Measurements from ENCODE around the gene RAX2. TPM values are rescaled to one million over a fixed set of nuclear protein-coding genes. Genes with fewer than 3 reads are reported as not detected.

The RAX2 gene
- total and polyA plus RNA-seq, 7 donors, result not detected

DNA sequence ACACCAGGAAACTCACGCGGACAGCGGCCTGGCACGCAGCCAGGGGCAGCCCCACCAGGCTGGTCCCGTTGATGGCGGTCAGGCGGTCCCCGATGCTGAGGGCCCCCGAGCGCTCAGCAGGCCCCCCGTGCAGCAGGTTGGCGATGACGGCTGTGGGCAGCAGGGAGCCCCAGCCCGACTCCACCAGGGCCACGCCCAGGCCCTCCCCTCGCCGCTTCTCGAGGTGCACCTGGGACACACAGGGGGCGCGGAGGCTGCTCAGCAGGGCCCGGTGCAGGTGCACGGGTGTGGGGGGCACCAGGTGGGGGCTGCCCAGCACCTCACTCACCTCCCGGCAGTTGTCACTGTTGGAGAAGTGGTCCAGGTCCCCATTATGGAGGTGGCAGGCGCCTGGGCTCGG, 19.5 kb downstream of the RAX2 start:
- 83 to 86% (median 85%) methylated on average over 21 to 25 of the region's 25 CpGs for WGBS, 3 donors
- DNase-seq, result no peak
- Histone ChIP-seq H3K36me3 (ENCODE audit: insufficient read depth in 1 of 2, low read depth in 1 of 2) (peaks cover 5 to 70% of the 10 kb centered on the region in 2 donors), H3K9me3 (no peaks in the 10 kb centered on the region), H3K4me1 (no peaks in the 10 kb centered on the region), H3K4me3 (no peak overlapping the region), H3K27me3 (ENCODE audit: insufficient read depth in 3 of 3, low read length in 2 of 3) (peaks cover 0 to 2% (median 0%) of the 10 kb centered on the region in 3 donors), H3K27ac (no peak overlapping the region)
- intact Hi-C loops (cut with DNase I), result no loop called here
- TF ChIP-seq, protein P1, sequence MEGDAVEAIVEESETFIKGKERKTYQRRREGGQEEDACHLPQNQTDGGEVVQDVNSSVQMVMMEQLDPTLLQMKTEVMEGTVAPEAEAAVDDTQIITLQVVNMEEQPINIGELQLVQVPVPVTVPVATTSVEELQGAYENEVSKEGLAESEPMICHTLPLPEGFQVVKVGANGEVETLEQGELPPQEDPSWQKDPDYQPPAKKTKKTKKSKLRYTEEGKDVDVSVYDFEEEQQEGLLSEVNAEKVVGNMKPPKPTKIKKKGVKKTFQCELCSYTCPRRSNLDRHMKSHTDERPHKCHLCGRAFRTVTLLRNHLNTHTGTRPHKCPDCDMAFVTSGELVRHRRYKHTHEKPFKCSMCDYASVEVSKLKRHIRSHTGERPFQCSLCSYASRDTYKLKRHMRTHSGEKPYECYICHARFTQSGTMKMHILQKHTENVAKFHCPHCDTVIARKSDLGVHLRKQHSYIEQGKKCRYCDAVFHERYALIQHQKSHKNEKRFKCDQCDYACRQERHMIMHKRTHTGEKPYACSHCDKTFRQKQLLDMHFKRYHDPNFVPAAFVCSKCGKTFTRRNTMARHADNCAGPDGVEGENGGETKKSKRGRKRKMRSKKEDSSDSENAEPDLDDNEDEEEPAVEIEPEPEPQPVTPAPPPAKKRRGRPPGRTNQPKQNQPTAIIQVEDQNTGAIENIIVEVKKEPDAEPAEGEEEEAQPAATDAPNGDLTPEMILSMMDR (IDR thresholded peaks at IDR 0.05), result no peak
- ATAC-seq, result no peak

DNA sequence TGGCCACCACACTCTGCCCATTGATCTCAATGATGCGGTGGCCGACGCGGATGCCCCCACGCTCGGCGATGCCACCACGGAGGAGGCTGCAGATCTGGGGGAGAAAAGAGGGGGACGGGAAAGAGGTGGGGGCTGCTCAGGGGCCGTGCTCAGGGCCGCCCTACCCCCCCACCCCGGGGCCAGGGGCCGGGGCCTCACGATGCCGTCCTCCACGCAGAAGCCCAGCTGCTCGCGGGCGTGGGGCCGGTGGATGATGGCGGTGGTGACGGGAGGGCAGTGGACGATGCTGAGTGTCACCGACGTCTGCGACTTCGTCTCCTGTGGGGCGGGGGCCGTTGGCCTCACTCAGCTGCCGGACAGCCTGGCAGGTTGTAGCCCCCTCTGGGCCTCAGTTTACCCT, 20.8 kb downstream of the RAX2 start:
- Histone ChIP-seq H3K27ac (no peak overlapping the region), H3K9me3 (no peaks in the 10 kb centered on the region), H3K4me1 (no peaks in the 10 kb centered on the region), H3K36me3 (ENCODE audit: insufficient read depth in 1 of 2, low read depth in 1 of 2) (peaks cover 5 to 61% of the 10 kb centered on the region in 2 donors), H3K4me3 (no peak overlapping the region), H3K27me3 (ENCODE audit: insufficient read depth in 3 of 3, low read length in 2 of 3) (peaks cover 0 to 7% (median 0%) of the 10 kb centered on the region in 3 donors)
- no peak for ATAC-seq
- 88 to 96% (median 92%) methylated on average over 29 to 30 of the region's 30 CpGs for WGBS, 3 donors
- intact Hi-C loops (cut with DNase I), result no loop called here
- DNase-seq, result no peak
- TF ChIP-seq, protein P1 (IDR thresholded peaks at IDR 0.05), result no peak

DNA sequence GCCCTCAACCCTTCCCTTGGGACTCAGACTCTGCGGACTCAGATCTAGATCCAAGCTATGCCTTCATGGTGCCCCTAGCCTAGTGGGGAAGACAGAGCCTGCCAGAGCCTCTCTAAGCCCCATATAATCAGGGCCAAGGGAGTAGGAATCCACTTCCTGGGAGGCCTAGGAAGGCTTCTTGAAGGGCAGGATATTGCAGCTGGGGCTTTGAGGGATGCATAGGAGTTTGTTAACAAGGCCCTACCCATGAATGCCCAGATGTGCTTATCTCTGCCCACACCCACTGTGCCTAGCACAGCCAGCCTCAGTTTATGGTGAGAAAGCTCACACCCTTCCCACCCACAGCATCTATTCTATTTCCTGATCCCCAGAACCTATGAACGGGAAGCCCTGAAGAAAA, 21.8 kb downstream of the RAX2 start:
- TF ChIP-seq, protein P1 (IDR thresholded peaks at IDR 0.05), result no peak

DNA sequence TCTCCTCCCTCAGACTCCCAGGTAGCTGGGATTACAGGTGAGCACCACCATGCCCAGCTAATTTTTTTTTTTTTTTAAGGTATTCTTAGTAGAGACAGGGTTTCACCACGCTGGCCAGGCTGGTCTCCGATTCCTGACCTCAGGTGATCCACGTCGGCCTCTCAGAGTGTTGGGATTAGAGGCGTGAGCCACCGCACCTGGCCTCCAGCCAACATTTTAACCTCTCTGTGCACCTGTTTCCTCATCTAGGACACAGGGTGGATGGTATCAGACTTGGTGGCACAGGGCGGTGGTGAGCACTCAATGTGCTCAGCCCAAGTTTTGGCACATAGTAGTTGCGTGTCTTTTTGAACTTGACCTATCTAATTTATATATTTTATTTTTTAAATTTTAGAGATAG, 23.1 kb downstream of the RAX2 start:
- WGBS, 3 donors, result 57 to 71% (median 58%) methylated on average over 8 of the region's 8 CpGs
- no peaks in the 10 kb centered on the region for H3K9me3 ChIP-seq
- TF ChIP-seq, protein P1 (IDR thresholded peaks at IDR 0.05), result no peak
- ATAC-seq, result peak in 3 of 4 donors; percentile 30 to 71 (median 39)
- H3K4me3 ChIP-seq, result no peak overlapping the region
- H3K4me1 ChIP-seq, result no peaks in the 10 kb centered on the region
- peaks cover 0 to 7% (median 0%) of the 10 kb centered on the region in 3 donors for H3K27me3 ChIP-seq (ENCODE audit: insufficient read depth in 3 of 3, low read length in 2 of 3)
- no peak for DNase-seq
- no peak overlapping the region for H3K27ac ChIP-seq
- intact Hi-C loops (cut with DNase I), result no loop called here
- peaks cover 3 to 49% of the 10 kb centered on the region in 2 donors for H3K36me3 ChIP-seq (ENCODE audit: insufficient read depth in 1 of 2, low read depth in 1 of 2)

More for the DNA sequence above, 21.8 kb downstream of the RAX2 start:
- Histone ChIP-seq H3K4me1 (no peaks in the 10 kb centered on the region), H3K9me3 (no peaks in the 10 kb centered on the region), H3K36me3 (ENCODE audit: insufficient read depth in 1 of 2, low read depth in 1 of 2) (peaks cover 5 to 61% of the 10 kb centered on the region in 2 donors), H3K4me3 (no peak overlapping the region), H3K27ac (no peak overlapping the region), H3K27me3 (ENCODE audit: insufficient read depth in 3 of 3, low read length in 2 of 3) (peaks cover 0 to 7% (median 0%) of the 10 kb centered on the region in 3 donors)
- 97 to 100% (median 99%) methylated on average over 2 of the region's 2 CpGs for WGBS, 3 donors
- intact Hi-C loops (cut with DNase I), result no loop called here
- no peak for ATAC-seq
- no peak for DNase-seq

Measured in psoas muscle (tissue), 8 donors.